Progenitor cell of endocrine pancreas (in vitro differentiated cells): ENCODE measurements around the gene DTNBP1. TPM values are rescaled to one million over a fixed set of nuclear protein-coding genes. Genes with fewer than 3 reads are reported as not detected.

Source experiments
- DNase-seq: peaks from one replicate; pipeline ENCODE4 v3.0.0; 2021; ENCODE audit warnings: low spot score; ENCODE audit not compliant: unreplicated experiment
- H3K27ac Mint-ChIP-seq: 2 replicates; pipeline ENCODE4 v1.8.0; 2021; ENCODE audit warnings: mild to moderate bottlenecking, moderate library complexity, mixed read lengths
- H3K27me3 Mint-ChIP-seq: 2 replicates; pipeline ENCODE4 v1.8.0; 2021; ENCODE audit warnings: mixed read lengths
- H3K36me3 Mint-ChIP-seq: 2 replicates; pipeline ENCODE4 v1.8.0; 2022; ENCODE audit warnings: mixed read lengths; ENCODE audit not compliant: insufficient read depth
- H3K4me1 Mint-ChIP-seq: 2 replicates; pipeline ENCODE4 v1.8.0; 2021; ENCODE audit warnings: low read depth, mixed read lengths
- H3K4me3 Mint-ChIP-seq: 2 replicates; pipeline ENCODE4 v1.8.0; 2021; ENCODE audit warnings: low read depth, mild to moderate bottlenecking, moderate library complexity, mixed read lengths
- H3K9me3 Mint-ChIP-seq: 2 replicates; pipeline ENCODE4 v1.8.0; 2021; ENCODE audit warnings: low read depth, mixed read lengths
- total RNA-seq: library from RNA; stranded (reverse); gene quantifications from 2 replicates; pipeline ENCODE4 v1.2.1, GENCODE V29; 2021
- TF ChIP-seq, protein P1 (sequence below): fragments of 200-600 bp; sonication (generic); IDR thresholded peaks from one replicate; pipeline ENCODE4 v1.5.0; 2021; ENCODE audit warnings: antibody characterized with exemption, mild to moderate bottlenecking; ENCODE audit not compliant: unreplicated experiment

The DTNBP1 gene
- total RNA-seq, 1 donor from 2014 or later = 17.7 TPM

DNA sequence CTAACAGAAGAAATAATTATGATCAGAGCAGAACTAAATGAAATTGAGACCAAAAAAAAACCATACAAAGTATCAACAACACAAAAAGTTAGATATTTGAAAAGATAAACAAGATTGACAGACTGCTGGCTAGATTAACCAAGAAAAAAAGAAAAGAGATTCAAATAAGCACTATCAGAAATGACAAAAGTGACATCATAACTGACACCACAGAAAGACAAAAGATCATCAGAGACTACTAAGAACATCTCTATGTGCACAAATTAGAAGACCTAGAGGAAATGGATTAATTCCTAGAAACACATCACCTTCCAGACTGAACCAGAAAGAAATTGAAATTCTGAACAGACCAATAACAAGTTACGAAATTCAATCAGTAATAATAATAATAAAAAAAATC, 17.9 kb downstream of the DTNBP1 start:
- H3K27me3 Mint-ChIP-seq = no peaks in the 10 kb centered on the region

DNA sequence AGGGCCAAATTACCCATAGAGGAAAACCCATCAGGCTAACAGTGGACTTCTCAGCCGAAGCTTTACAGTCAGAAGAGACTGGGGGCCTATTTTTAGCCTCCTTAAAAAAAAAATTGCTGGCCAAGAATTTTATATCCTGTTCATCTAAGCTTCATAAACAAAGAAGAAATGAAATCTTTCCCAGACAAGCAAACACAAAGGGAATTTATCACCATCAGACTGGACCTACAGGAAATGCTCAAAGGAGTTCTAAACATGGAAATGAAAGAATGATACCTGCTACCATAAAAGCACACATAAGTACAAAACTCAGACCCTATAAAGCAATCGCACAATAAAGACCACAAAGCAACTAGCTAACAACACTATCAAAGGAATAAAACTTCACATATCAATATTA, 19.3 kb downstream of the DTNBP1 start:
- no peak for DNase-seq
- H3K4me3 Mint-ChIP-seq = no peak overlapping the region
- TF ChIP-seq, protein P1, sequence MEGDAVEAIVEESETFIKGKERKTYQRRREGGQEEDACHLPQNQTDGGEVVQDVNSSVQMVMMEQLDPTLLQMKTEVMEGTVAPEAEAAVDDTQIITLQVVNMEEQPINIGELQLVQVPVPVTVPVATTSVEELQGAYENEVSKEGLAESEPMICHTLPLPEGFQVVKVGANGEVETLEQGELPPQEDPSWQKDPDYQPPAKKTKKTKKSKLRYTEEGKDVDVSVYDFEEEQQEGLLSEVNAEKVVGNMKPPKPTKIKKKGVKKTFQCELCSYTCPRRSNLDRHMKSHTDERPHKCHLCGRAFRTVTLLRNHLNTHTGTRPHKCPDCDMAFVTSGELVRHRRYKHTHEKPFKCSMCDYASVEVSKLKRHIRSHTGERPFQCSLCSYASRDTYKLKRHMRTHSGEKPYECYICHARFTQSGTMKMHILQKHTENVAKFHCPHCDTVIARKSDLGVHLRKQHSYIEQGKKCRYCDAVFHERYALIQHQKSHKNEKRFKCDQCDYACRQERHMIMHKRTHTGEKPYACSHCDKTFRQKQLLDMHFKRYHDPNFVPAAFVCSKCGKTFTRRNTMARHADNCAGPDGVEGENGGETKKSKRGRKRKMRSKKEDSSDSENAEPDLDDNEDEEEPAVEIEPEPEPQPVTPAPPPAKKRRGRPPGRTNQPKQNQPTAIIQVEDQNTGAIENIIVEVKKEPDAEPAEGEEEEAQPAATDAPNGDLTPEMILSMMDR = no peak
- H3K27me3 Mint-ChIP-seq = no peaks in the 10 kb centered on the region
- H3K27ac Mint-ChIP-seq = no peak overlapping the region
- no peaks in the 10 kb centered on the region for H3K4me1 Mint-ChIP-seq
- peaks cover 55% of the 10 kb centered on the region for H3K9me3 Mint-ChIP-seq
- H3K36me3 Mint-ChIP-seq = peaks cover 60% of the 10 kb centered on the region

More for the DNA sequence above, 17.9 kb downstream of the DTNBP1 start:
- Mint-ChIP-seq H3K9me3 (peaks cover 54% of the 10 kb centered on the region), H3K36me3 (peaks cover 60% of the 10 kb centered on the region), H3K27ac (no peak overlapping the region), H3K4me3 (no peak overlapping the region), H3K4me1 (no peaks in the 10 kb centered on the region)
- no peak for DNase-seq
- TF ChIP-seq, protein P1 = no peak

DNA sequence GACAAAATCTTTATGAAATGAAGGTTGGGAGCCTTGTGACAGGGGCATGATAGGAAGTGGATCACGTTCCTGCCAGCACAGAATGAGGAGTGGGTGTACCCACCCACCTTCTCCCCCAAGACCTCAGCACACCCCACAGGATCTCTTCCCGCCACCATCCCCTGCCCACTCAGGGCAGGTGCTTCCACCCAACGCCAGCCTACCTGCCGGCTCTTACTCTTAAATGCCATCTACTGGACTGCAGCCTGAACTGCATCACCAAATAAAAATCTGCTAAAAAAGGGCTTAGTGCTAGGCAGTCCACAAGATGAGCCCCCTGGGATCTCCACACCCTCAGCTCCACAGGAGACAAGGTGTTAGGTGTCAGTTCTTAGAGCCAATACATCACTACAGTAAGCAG, 20.6 kb downstream of the DTNBP1 start:
- Mint-ChIP-seq H3K27ac (no peak overlapping the region), H3K4me1 (no peaks in the 10 kb centered on the region), H3K27me3 (no peaks in the 10 kb centered on the region), H3K9me3 (peaks cover 48% of the 10 kb centered on the region), H3K36me3 (peaks cover 53% of the 10 kb centered on the region), H3K4me3 (no peak overlapping the region)
- no peak for DNase-seq
- TF ChIP-seq, protein P1 = peak; percentile 32

DNA sequence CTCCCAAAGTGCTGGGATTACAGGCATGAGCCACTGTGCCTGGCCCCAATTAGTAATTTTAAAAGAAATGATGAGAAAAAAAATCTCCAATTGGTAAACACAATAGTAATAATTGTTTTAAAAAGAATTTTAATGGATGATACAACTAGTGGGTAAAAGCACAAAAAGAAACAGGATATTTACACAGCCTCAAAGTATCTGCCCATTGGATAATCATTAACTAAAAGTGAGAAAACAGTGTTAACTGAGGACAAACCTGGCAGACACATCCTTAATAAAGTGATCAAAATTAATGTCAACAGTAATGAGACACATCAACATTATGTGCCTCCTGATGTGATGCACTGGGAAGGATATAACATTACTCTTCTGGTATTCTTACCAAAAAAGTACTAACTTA, 24.5 kb downstream of the DTNBP1 start:
- Mint-ChIP-seq H3K27me3 (no peaks in the 10 kb centered on the region), H3K36me3 (peaks cover 41% of the 10 kb centered on the region), H3K27ac (no peak overlapping the region), H3K9me3 (peaks cover 15% of the 10 kb centered on the region), H3K4me1 (no peaks in the 10 kb centered on the region), H3K4me3 (no peak overlapping the region)
- TF ChIP-seq, protein P1 = no peak
- DNase-seq = no peak

DNA sequence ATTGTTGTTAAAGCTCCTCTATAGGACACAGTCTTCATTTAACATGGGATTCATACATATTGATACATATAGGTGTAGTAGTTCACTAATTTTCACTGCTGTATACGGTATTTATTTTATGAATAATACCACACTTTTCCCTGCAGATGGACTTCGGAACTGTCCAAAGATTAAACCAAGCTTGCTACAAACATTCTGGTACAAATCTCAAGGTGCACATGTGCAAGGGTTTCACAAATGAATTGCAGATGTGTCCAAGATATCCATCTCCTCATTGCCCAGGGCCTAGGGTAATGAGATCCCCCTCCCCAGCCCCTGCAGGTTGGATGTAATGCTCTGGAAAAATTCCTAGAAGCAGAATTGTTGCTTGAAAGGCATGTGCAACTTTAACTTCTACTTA, 31.4 kb downstream of the DTNBP1 start:
- Mint-ChIP-seq H3K27ac (no peak overlapping the region), H3K9me3 (no peaks in the 10 kb centered on the region), H3K4me3 (no peak overlapping the region), H3K36me3 (peaks cover 9% of the 10 kb centered on the region), H3K4me1 (no peaks in the 10 kb centered on the region), H3K27me3 (no peaks in the 10 kb centered on the region)
- DNase-seq = no peak
- TF ChIP-seq, protein P1 = no peak
